Effector memory CD8-positive, alpha-beta T cell (primary cell): ENCODE data around the gene ROCK2.
A peak's percentile ranks its signal among the peaks of the same experiment; 100 is the strongest.

ENCODE experiments used
- ATAC-seq: fragments of 150-1000 bp; cut with Tn5 transposase; replicated peaks from 2 replicates; pipeline ENCODE4 v1.10.0; 2021; ENCODE audit warnings: mild to moderate bottlenecking, moderate library complexity
- DNase-seq, 3 experiments: peaks; one replicate each; pipeline ENCODE4 v3.0.0; 2021
- H3K27ac Mint-ChIP-seq, 2 donors: one replicate each; pipeline ENCODE4 v1.8.0; 2022; ENCODE audit warnings: mild to moderate bottlenecking in 2 of 2, mixed read lengths in 2 of 2, moderate library complexity in 2 of 2
- H3K27me3 Mint-ChIP-seq, 2 donors: one replicate each; pipeline ENCODE4 v1.8.0; 2022; ENCODE audit warnings: mixed read lengths in 2 of 2
- H3K36me3 Mint-ChIP-seq: one replicate; pipeline ENCODE4 v1.8.0; 2022; ENCODE audit warnings: mild to moderate bottlenecking, moderate library complexity, mixed read lengths; ENCODE audit not compliant: insufficient read depth
- H3K4me1 Mint-ChIP-seq, 2 donors: one replicate each; pipeline ENCODE4 v1.8.0; 2022; ENCODE audit warnings: low read depth in 2 of 2, mixed read lengths in 2 of 2
- H3K4me3 Mint-ChIP-seq, 2 donors: one replicate each; pipeline ENCODE4 v1.8.0; 2022; ENCODE audit warnings: mild to moderate bottlenecking in 2 of 2, mixed read lengths in 2 of 2, moderate library complexity in 2 of 2
- H3K9me3 Mint-ChIP-seq, 2 donors: one replicate each; pipeline ENCODE4 v1.8.0; 2022; ENCODE audit warnings: mixed read lengths in 2 of 2

Gene ROCK2

GRCh38 chr2:11200651-11201050, 143.8 kb downstream of the ROCK2 start:
- no peaks in the 10 kb centered on the region for H3K9me3 Mint-ChIP-seq
- no peak for DNase-seq
- H3K4me3 Mint-ChIP-seq, result no peak overlapping the region
- ATAC-seq, result no peak
- peaks cover 29% of the 10 kb centered on the region for H3K36me3 Mint-ChIP-seq
- H3K4me1 Mint-ChIP-seq, result peaks cover 10 to 11% of the 10 kb centered on the region in 2 donors
- H3K27ac Mint-ChIP-seq, result no peak overlapping the region
- no peaks in the 10 kb centered on the region for H3K27me3 Mint-ChIP-seq

- no peak for DNase-seq
- Mint-ChIP-seq H3K36me3 (peaks cover 47% of the 10 kb centered on the region), H3K9me3 (no peaks in the 10 kb centered on the region), H3K4me3 (no peak overlapping the region), H3K27me3 (no peaks in the 10 kb centered on the region), H3K27ac (no peak overlapping the region), H3K4me1 (no peaks in the 10 kb centered on the region)
- ATAC-seq, result no peak
Measured at GRCh38 chr2:11196246-11196645, 148.2 kb downstream of the ROCK2 start.

GRCh38 chr2:11187731-11188130, 156.7 kb downstream of the ROCK2 start:
- Mint-ChIP-seq H3K4me3 (no peak overlapping the region), H3K4me1 (no peaks in the 10 kb centered on the region), H3K27me3 (no peaks in the 10 kb centered on the region), H3K36me3 (peaks cover 39% of the 10 kb centered on the region), H3K27ac (no peak overlapping the region), H3K9me3 (no peaks in the 10 kb centered on the region)
- ATAC-seq, result no peak
- DNase-seq, result no peak

- H3K4me3 Mint-ChIP-seq, result no peak overlapping the region
- H3K36me3 Mint-ChIP-seq, result peaks cover 37% of the 10 kb centered on the region
- DNase-seq (no peak), ATAC-seq (no peak)
- H3K27ac Mint-ChIP-seq, result no peak overlapping the region
- no peaks in the 10 kb centered on the region for H3K27me3 Mint-ChIP-seq
- no peaks in the 10 kb centered on the region for H3K4me1 Mint-ChIP-seq
- no peaks in the 10 kb centered on the region for H3K9me3 Mint-ChIP-seq
Measured at GRCh38 chr2:11187083-11187619, 157.3 kb downstream of the ROCK2 start.

GRCh38 chr2:11186145-11186544, 158.3 kb downstream of the ROCK2 start:
- no peaks in the 10 kb centered on the region for H3K9me3 Mint-ChIP-seq
- no peaks in the 10 kb centered on the region for H3K4me1 Mint-ChIP-seq
- no peak overlapping the region for H3K27ac Mint-ChIP-seq
- no peak overlapping the region for H3K4me3 Mint-ChIP-seq
- no peak for ATAC-seq
- peaks cover 28% of the 10 kb centered on the region for H3K36me3 Mint-ChIP-seq
- no peak for DNase-seq
- H3K27me3 Mint-ChIP-seq, result no peaks in the 10 kb centered on the region

- Mint-ChIP-seq H3K4me1 (no peaks in the 10 kb centered on the region), H3K4me3 (no peak overlapping the region), H3K36me3 (peaks cover 12% of the 10 kb centered on the region), H3K27me3 (no peaks in the 10 kb centered on the region), H3K9me3 (no peaks in the 10 kb centered on the region), H3K27ac (no peak overlapping the region)
- ATAC-seq, result no peak
- no peak for DNase-seq
Measured at GRCh38 chr2:11182951-11183350, 161.5 kb downstream of the ROCK2 start.

GRCh38 chr2:11180653-11181052, 163.8 kb downstream of the ROCK2 start:
- no peak for DNase-seq
- H3K27ac Mint-ChIP-seq, result no peak overlapping the region
- no peaks in the 10 kb centered on the region for H3K9me3 Mint-ChIP-seq
- ATAC-seq, result no peak
- H3K36me3 Mint-ChIP-seq, result peaks cover 21% of the 10 kb centered on the region
- no peaks in the 10 kb centered on the region for H3K27me3 Mint-ChIP-seq
- no peak overlapping the region for H3K4me3 Mint-ChIP-seq
- peaks cover 2 to 3% of the 10 kb centered on the region in 2 donors for H3K4me1 Mint-ChIP-seq

GRCh38 chr2:11179899-11180298, 164.5 kb downstream of the ROCK2 start:
- Mint-ChIP-seq H3K27ac (no peak overlapping the region), H3K27me3 (no peaks in the 10 kb centered on the region), H3K36me3 (peaks cover 16% of the 10 kb centered on the region)

GRCh38 chr2:11179196-11179595, 165.2 kb downstream of the ROCK2 start:
- peaks cover 16% of the 10 kb centered on the region for H3K36me3 Mint-ChIP-seq
- no peaks in the 10 kb centered on the region for H3K27me3 Mint-ChIP-seq
- no peak overlapping the region for H3K4me3 Mint-ChIP-seq
- ATAC-seq (no peak), DNase-seq (no peak)
- no peak overlapping the region for H3K27ac Mint-ChIP-seq
- no peaks in the 10 kb centered on the region for H3K9me3 Mint-ChIP-seq
- H3K4me1 Mint-ChIP-seq, result peaks cover 8 to 11% of the 10 kb centered on the region in 2 donors

More at GRCh38 chr2:11179899-11180298, 164.5 kb downstream of the ROCK2 start:
- Mint-ChIP-seq H3K4me3 (no peak overlapping the region), H3K4me1 (peaks cover 8 to 10% of the 10 kb centered on the region in 2 donors), H3K9me3 (no peaks in the 10 kb centered on the region)
- ATAC-seq, result no peak
- no peak for DNase-seq

GRCh38 chr2:11177871-11178690, 166.4 kb downstream of the ROCK2 start:
- peaks cover 8 to 11% of the 10 kb centered on the region in 2 donors for H3K4me1 Mint-ChIP-seq
- H3K9me3 Mint-ChIP-seq, result no peaks in the 10 kb centered on the region
- DNase-seq (no peak), ATAC-seq (no peak)
- peaks cover 12% of the 10 kb centered on the region for H3K36me3 Mint-ChIP-seq
- H3K27ac Mint-ChIP-seq, result no peak overlapping the region
- no peak overlapping the region for H3K4me3 Mint-ChIP-seq
- no peaks in the 10 kb centered on the region for H3K27me3 Mint-ChIP-seq

- ATAC-seq (no peak), DNase-seq (no peak)
- peaks cover 17% of the 10 kb centered on the region for H3K36me3 Mint-ChIP-seq
- no peaks in the 10 kb centered on the region for H3K9me3 Mint-ChIP-seq
- H3K27ac Mint-ChIP-seq, result peak overlapping the region; percentile 6 to 26
- H3K4me1 Mint-ChIP-seq, result peaks cover 8 to 11% of the 10 kb centered on the region in 2 donors
- H3K4me3 Mint-ChIP-seq, result no peak overlapping the region
- no peaks in the 10 kb centered on the region for H3K27me3 Mint-ChIP-seq
Measured at GRCh38 chr2:11175293-11175795, 169.1 kb downstream of the ROCK2 start.

- Mint-ChIP-seq H3K9me3 (no peaks in the 10 kb centered on the region), H3K4me3 (no peak overlapping the region), H3K36me3 (peaks cover 17% of the 10 kb centered on the region), H3K27me3 (no peaks in the 10 kb centered on the region), H3K27ac (no peak overlapping the region), H3K4me1 (peaks cover 8 to 11% of the 10 kb centered on the region in 2 donors)
- DNase-seq (no peak), ATAC-seq (no peak)
Measured at GRCh38 chr2:11174222-11174621, 170.2 kb downstream of the ROCK2 start.

- no peak overlapping the region for H3K4me3 Mint-ChIP-seq
- DNase-seq (no peak), ATAC-seq (no peak)
- no peaks in the 10 kb centered on the region for H3K27me3 Mint-ChIP-seq
- H3K27ac Mint-ChIP-seq, result no peak overlapping the region
- no peaks in the 10 kb centered on the region for H3K4me1 Mint-ChIP-seq
- no peaks in the 10 kb centered on the region for H3K9me3 Mint-ChIP-seq
- peaks cover 6% of the 10 kb centered on the region for H3K36me3 Mint-ChIP-seq
Measured at GRCh38 chr2:11169333-11169732, 175.1 kb downstream of the ROCK2 start.

GRCh38 chr2:11168488-11168887, 175.9 kb downstream of the ROCK2 start:
- H3K4me3 Mint-ChIP-seq, result no peak overlapping the region

More at GRCh38 chr2:11168488-11168887, 175.9 kb downstream of the ROCK2 start:
- no peaks in the 10 kb centered on the region for H3K27me3 Mint-ChIP-seq
- DNase-seq, result no peak
- H3K4me1 Mint-ChIP-seq, result no peaks in the 10 kb centered on the region
- no peaks in the 10 kb centered on the region for H3K9me3 Mint-ChIP-seq
- no peak overlapping the region for H3K27ac Mint-ChIP-seq
- peaks cover 12% of the 10 kb centered on the region for H3K36me3 Mint-ChIP-seq
- no peak for ATAC-seq
